ENCODE data around the gene ZNF587B. TPM values are rescaled to one million over a fixed set of nuclear protein-coding genes. Genes with fewer than 3 reads are reported as not detected.

ZNF587B gene
- total and polyA plus RNA-seq, 10 of the 15 experiments (the other 5 are each of a cell fraction or from before 2014, with no cell fraction given) = 4.1 to 33.9 (median 15.2) TPM

- TF ChIP-seq E2F4 (IDR thresholded peaks at IDR 0.05; ENCODE audit: low read depth, low read length) = no peak
- TF ChIP-seq STAT3 (IDR thresholded peaks at IDR 0.05; ENCODE audit: low read depth, low read length) = no peak
- peak; percentile 36; the same call in 1 of the 2 replicates for TF ChIP-seq CBFB (IDR thresholded peaks at IDR 0.05; ENCODE audit: low read depth)
- peak; percentile 62; the same call in 2 of the 3 replicates for TF ChIP-seq POU2F2 (IDR thresholded peaks at IDR 0.05; ENCODE audit: borderline replicate concordance, low read depth, low read length)
- TF ChIP-seq RBBP5 (conservative IDR thresholded peaks at IDR 0.05) = no peak
- no peak for TF ChIP-seq POLR2AphosphoS2 (IDR thresholded peaks at IDR 0.05; ENCODE audit: low read depth, low read length)
- TF ChIP-seq JUNB (IDR thresholded peaks at IDR 0.05) = no peak
- no peak for TF ChIP-seq BACH1 (IDR thresholded peaks at IDR 0.05; ENCODE audit: borderline replicate concordance)
- no peak for TF ChIP-seq CEBPZ (IDR thresholded peaks at IDR 0.05; ENCODE audit: low read depth, low read length)
- TF ChIP-seq CHD4 (IDR thresholded peaks at IDR 0.05) = no peak
- TF ChIP-seq REST (IDR thresholded peaks at IDR 0.05; ENCODE audit: low read depth, low read length) = no peak
- no peak for TF ChIP-seq ZNF592 (IDR thresholded peaks at IDR 0.05)
- TF ChIP-seq MYC (IDR thresholded peaks at IDR 0.05; ENCODE audit: insufficient read depth, insufficient read length, insufficient replicate concordance, low read length, severe bottlenecking) = peak; percentile 67
- no peak for TF ChIP-seq PAX5 (IDR thresholded peaks at IDR 0.05; ENCODE audit: borderline replicate concordance, low read depth, low read length)
- no peak for TF ChIP-seq IRF4 (IDR thresholded peaks at IDR 0.05; ENCODE audit: low read depth, low read length)
- peak; percentile 69 for TF ChIP-seq USF1 (IDR thresholded peaks at IDR 0.05; ENCODE audit: borderline replicate concordance, extremely low read length, insufficient read depth, low read depth, low read length)
Observed at GRCh38 chr19:57888560-57889231, 58.6 kb downstream of the ZNF587B start, which contains the start of gene ZNF814 (continued).

Data from GM12878 (cell line).